ENCODE data around the gene ASTN2. TPM values are rescaled to one million over a fixed set of nuclear protein-coding genes. Genes with fewer than 3 reads are reported as not detected.

Gene ASTN2
- total RNA-seq, 1 donor from 2014 or later: 0.53 TPM

- Histone ChIP-seq H3K27me3 (ENCODE audit: control insufficient read depth, insufficient read depth, low read length) (no peaks in the 10 kb centered on the region), H3K4me3 (ENCODE audit: low read depth, low read length) (no peak overlapping the region), H3K36me3 (ENCODE audit: control insufficient read depth, insufficient read depth, low read length) (no peaks in the 10 kb centered on the region)
- TF ChIP-seq, protein P1, sequence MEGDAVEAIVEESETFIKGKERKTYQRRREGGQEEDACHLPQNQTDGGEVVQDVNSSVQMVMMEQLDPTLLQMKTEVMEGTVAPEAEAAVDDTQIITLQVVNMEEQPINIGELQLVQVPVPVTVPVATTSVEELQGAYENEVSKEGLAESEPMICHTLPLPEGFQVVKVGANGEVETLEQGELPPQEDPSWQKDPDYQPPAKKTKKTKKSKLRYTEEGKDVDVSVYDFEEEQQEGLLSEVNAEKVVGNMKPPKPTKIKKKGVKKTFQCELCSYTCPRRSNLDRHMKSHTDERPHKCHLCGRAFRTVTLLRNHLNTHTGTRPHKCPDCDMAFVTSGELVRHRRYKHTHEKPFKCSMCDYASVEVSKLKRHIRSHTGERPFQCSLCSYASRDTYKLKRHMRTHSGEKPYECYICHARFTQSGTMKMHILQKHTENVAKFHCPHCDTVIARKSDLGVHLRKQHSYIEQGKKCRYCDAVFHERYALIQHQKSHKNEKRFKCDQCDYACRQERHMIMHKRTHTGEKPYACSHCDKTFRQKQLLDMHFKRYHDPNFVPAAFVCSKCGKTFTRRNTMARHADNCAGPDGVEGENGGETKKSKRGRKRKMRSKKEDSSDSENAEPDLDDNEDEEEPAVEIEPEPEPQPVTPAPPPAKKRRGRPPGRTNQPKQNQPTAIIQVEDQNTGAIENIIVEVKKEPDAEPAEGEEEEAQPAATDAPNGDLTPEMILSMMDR (IDR thresholded peaks at IDR 0.05; ENCODE audit: insufficient read depth, low read length, severe bottlenecking): no peak
- no peak for FAIRE-seq
- no peak for DNase-seq (ENCODE audit: low read depth)
Observed at GRCh38 chr9:116451500-116452115, 963.2 kb downstream of the ASTN2 start.

- Histone ChIP-seq H3K27me3 (ENCODE audit: control insufficient read depth, insufficient read depth, low read length) (no peaks in the 10 kb centered on the region), H3K36me3 (ENCODE audit: control insufficient read depth, insufficient read depth, low read length) (no peaks in the 10 kb centered on the region), H3K4me3 (ENCODE audit: low read depth, low read length) (no peak overlapping the region)
- DNase-seq (ENCODE audit: low read depth) (peak; percentile 5), FAIRE-seq (no peak)
- TF ChIP-seq, protein P1 (IDR thresholded peaks at IDR 0.05; ENCODE audit: insufficient read depth, low read length, severe bottlenecking): no peak
Observed at GRCh38 chr9:116450378-116451139, 964.3 kb downstream of the ASTN2 start.

DNA sequence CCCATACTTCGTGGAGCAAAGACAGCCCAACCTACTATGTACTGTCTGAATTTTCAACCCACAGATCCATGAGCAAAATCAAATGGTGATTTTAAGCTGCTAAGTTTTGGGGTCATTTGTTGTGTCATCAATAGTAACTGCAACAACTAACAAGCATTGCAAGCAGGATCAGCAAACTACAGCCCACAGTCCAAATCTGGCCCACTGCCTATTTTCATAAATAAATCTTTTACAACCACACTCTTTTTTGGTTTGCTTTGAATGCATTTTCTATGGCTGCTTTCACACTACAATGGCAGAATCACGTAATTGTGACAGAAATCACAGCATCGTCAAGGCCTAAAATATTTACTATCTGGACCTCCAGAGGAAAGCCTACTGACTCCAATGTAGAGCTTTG lies 964.9 kb downstream of the ASTN2 start:
- FAIRE-seq (no peak), DNase-seq (ENCODE audit: low read depth) (no peak)
- Histone ChIP-seq H3K36me3 (ENCODE audit: control insufficient read depth, insufficient read depth, low read length) (no peaks in the 10 kb centered on the region), H3K4me3 (ENCODE audit: low read depth, low read length) (no peak overlapping the region), H3K27me3 (ENCODE audit: control insufficient read depth, insufficient read depth, low read length) (no peaks in the 10 kb centered on the region)
- TF ChIP-seq, protein P1 (IDR thresholded peaks at IDR 0.05; ENCODE audit: insufficient read depth, low read length, severe bottlenecking): no peak

GRCh38 chr9:116448431-116448830 lies 966.4 kb downstream of the ASTN2 start:
- FAIRE-seq (no peak), DNase-seq (ENCODE audit: low read depth) (no peak)
- TF ChIP-seq, protein P1 (IDR thresholded peaks at IDR 0.05; ENCODE audit: insufficient read depth, low read length, severe bottlenecking): no peak
- H3K4me3 ChIP-seq (ENCODE audit: low read depth, low read length): no peak overlapping the region
- H3K36me3 ChIP-seq (ENCODE audit: control insufficient read depth, insufficient read depth, low read length): no peaks in the 10 kb centered on the region
- no peaks in the 10 kb centered on the region for H3K27me3 ChIP-seq (ENCODE audit: control insufficient read depth, insufficient read depth, low read length)

- Histone ChIP-seq H3K36me3 (ENCODE audit: control insufficient read depth, insufficient read depth, low read length) (no peaks in the 10 kb centered on the region), H3K27me3 (ENCODE audit: control insufficient read depth, insufficient read depth, low read length) (no peaks in the 10 kb centered on the region), H3K4me3 (ENCODE audit: low read depth, low read length) (no peak overlapping the region)
- FAIRE-seq: no peak
- TF ChIP-seq, protein P1 (IDR thresholded peaks at IDR 0.05; ENCODE audit: insufficient read depth, low read length, severe bottlenecking): no peak
- no peak for DNase-seq (ENCODE audit: low read depth)
Observed at GRCh38 chr9:116447934-116448333, 966.9 kb downstream of the ASTN2 start.

Data from bronchial epithelial cell (primary cell).